ENCODE results near the gene ZNF415. TPM values are rescaled to one million over a fixed set of nuclear protein-coding genes. Genes with fewer than 3 reads are reported as not detected.

ZNF415 gene
- total RNA-seq, 1 experiment from 2014 or later: not detected

DNA sequence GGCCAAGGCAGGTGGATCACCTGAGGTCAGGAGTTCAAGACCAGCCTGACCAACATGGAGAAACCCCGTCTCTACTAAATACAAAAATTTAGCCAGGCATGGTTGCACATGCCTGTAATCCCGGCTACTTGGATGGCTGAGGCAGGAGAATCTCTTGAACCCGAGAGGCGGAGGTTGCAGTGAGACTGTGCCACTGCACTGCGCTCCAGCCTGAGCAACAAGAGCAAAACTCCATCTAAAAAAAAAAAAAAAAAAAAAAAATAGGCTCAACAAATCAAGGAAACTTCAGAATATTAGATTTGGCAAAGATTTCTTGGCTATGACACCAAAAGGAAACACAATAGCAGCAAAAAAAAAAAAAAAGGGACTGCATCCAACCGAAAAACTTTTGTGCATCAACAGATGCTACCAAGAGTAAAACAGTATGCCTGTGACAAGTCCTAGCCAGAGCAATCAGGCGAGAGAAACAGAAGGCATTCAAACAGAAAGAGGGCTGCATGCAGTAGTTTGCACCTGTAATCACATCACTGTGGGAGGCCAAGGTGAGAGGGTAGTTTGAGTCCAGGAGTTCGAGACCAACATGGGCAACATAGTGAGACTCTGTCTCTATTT is 53.3 kb downstream of the ZNF415 start:
- TF ChIP-seq, protein P1, sequence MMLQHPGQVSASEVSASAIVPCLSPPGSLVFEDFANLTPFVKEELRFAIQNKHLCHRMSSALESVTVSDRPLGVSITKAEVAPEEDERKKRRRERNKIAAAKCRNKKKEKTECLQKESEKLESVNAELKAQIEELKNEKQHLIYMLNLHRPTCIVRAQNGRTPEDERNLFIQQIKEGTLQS (IDR thresholded peaks at IDR 0.05): no peak
- no peak for TF ChIP-seq CBX3 (IDR thresholded peaks at IDR 0.05; ENCODE audit: low read depth)
- TF ChIP-seq RAD21 (IDR thresholded peaks at IDR 0.05; ENCODE audit: low read depth): no peak
- TF ChIP-seq ZFX (IDR thresholded peaks at IDR 0.05): no peak
- TF ChIP-seq ZNF274 (IDR thresholded peaks at IDR 0.05; ENCODE audit: low read depth, low read length): no peak
- no peak for TF ChIP-seq CEBPB (IDR thresholded peaks at IDR 0.05; ENCODE audit: low read depth)
- TF ChIP-seq, protein P2, sequence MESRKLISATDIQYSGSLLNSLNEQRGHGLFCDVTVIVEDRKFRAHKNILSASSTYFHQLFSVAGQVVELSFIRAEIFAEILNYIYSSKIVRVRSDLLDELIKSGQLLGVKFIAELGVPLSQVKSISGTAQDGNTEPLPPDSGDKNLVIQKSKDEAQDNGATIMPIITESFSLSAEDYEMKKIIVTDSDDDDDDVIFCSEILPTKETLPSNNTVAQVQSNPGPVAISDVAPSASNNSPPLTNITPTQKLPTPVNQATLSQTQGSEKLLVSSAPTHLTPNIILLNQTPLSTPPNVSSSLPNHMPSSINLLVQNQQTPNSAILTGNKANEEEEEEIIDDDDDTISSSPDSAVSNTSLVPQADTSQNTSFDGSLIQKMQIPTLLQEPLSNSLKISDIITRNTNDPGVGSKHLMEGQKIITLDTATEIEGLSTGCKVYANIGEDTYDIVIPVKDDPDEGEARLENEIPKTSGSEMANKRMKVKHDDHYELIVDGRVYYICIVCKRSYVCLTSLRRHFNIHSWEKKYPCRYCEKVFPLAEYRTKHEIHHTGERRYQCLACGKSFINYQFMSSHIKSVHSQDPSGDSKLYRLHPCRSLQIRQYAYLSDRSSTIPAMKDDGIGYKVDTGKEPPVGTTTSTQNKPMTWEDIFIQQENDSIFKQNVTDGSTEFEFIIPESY (IDR thresholded peaks at IDR 0.05; ENCODE audit: extremely low read depth, insufficient replicate concordance, low read length): no peak
- TF ChIP-seq SIN3A (IDR thresholded peaks at IDR 0.05; ENCODE audit: low read depth): no peak
- no peak for TF ChIP-seq EZH2 (IDR thresholded peaks at IDR 0.05)
- TF ChIP-seq, protein P3, sequence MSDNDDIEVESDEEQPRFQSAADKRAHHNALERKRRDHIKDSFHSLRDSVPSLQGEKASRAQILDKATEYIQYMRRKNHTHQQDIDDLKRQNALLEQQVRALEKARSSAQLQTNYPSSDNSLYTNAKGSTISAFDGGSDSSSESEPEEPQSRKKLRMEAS (IDR thresholded peaks at IDR 0.05): no peak
- Histone ChIP-seq H3K27me3 (ENCODE audit: insufficient read depth, low read length) (no peaks in the 10 kb centered on the region), H2AFZ (ENCODE audit: low read depth, low read length, poor library complexity, severe bottlenecking) (no peak overlapping the region), H3K36me3 (ENCODE audit: control insufficient read depth in 1 of 2, insufficient read depth in 2 of 2, low read length in 2 of 2) (peaks cover 2 to 26% of the 10 kb centered on the region in 2 experiments), H3K79me2 (ENCODE audit: insufficient read depth, low read length) (peaks cover 7% of the 10 kb centered on the region; the same call in 1 of the 2 replicates), H3K9me2 (ENCODE audit: insufficient read depth) (no peaks in the 10 kb centered on the region), H4K20me1 (ENCODE audit: insufficient read depth) (no peaks in the 10 kb centered on the region), H3K27ac (ENCODE audit: low read depth, low read length) (no peak overlapping the region), H3K9me3 (ENCODE audit: control insufficient read depth in 1 of 2, insufficient read depth in 1 of 2, low read depth in 1 of 2, low read length in 2 of 2) (peaks cover 6 to 26% of the 10 kb centered on the region in 2 experiments; a peak in 3 of 4 replicates), H3K4me1 (ENCODE audit: control insufficient read depth in 1 of 2, insufficient read depth in 2 of 2, low read length in 2 of 2) (no peaks in the 10 kb centered on the region), H3K4me3 (replicated peaks in 1 of 2; ENCODE audit: low read depth in 1 of 2, low read length in 2 of 2) (no peak overlapping the region), H3K9ac (ENCODE audit: low read length) (no peak overlapping the region), H3K4me2 (ENCODE audit: low read length) (no peak overlapping the region)
- intact Hi-C loops (cut with micrococcal nuclease): no loop called here
- no TSS peak for BruUV-seq (replicated peaks)
- ChIA-PET RAD21 (ENCODE audit: low non-redundant PET in 1 of 2, low total read pairs in 2 of 2, uncharacterized antibody in 2 of 2, unreplicated experiment in 2 of 2) (no interaction called here), CTCF (no interaction called here), POLR2A (no interaction called here)
- no peak for ATAC-seq
- no peak for DNase-seq (ENCODE audit: low read depth, low spot score)

All from HCT116 (cell line).